GM15510 (cell line): ENCODE results near the gene MEX3D.

ENCODE experiments used
- POLR2A ChIP-seq: IDR thresholded peaks from 3 replicates; pipeline ENCODE4 v1.6.1; 2011; ENCODE audit warnings: borderline replicate concordance; ENCODE audit not compliant: insufficient read length; ENCODE audit errors: extremely low read depth

The MEX3D gene

DNA sequence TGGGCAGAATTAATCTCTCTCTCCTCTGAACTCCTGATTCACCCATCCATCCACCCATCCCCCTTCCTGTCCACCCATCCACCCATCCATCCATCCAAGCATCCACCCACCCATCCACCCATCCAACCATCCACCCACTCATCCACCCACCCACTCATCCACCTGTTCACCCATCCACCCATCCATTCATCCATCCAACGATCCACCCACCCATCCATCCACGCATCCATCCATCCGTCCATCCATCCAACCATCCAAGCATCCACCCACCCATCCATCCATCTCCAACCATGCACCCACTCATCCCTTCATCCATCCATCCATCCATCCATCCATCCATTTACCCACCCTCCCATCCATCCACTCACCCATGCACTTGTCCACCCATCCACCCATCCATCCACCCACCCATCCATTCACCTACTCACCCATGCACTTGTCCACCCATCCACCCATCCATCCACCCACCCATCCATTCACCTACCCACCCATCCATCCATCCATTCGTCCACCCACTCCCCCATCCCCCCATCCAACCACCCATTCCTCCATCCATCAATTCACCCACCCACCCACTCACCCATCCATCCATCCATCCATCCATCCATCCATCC lies 18.7 kb downstream of the MEX3D start:
- no peak for TF ChIP-seq POLR2A

DNA sequence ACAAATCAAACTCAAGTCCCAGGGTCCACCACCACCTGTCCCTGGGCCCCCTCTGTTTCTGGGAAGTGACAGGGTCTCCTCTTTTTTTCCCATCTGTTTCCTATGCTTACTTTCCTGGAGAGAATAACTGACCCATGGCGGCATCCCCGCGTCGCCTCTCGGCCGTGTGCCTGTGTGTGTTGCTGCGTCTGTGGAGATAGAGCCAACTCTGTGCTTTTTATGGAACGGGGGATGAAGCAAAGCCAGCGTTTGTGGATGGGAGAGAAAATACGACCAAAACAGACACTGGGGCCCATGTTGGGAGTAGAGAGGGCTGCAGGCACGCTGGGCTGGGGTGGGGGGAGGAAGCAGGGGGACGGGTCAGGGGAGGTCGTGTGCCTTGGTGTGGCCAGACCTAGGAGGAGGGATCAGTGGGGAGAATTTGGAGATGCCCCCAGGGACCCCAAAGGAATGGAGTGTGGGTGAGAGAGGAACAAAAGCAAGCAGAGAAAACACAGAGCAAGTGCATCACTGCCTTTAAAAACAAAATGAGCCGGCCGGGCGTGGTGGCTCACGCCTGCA lies 27.7 kb downstream of the MEX3D start:
- no peak for TF ChIP-seq POLR2A

- no peak for TF ChIP-seq POLR2A
Observed at GRCh38 chr19:1538978-1539377, 29.1 kb downstream of the MEX3D start.

DNA sequence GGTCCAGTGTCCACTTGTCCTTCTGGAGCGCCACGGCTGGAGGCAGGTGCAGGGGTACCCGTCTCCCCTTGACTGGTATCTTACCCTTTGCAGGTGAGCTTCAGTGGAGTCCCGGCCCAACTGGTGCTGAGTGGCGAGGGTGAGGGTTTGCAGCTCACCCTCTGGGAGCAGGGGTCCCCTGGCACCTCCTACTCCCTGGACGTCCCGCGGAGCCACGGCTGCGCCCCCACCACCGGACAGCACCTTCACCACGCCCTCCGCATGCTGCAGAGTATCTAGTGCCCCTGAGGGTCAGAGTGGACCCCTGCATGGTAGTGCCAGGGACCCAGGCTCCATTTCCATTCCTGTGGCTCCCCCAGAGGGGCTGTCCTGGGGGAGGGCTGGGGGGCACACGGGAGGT lies 33.2 kb downstream of the MEX3D start:
- TF ChIP-seq POLR2A: no peak

GRCh38 chr19:1533510-1534150 lies 34.5 kb downstream of the MEX3D start:
- no peak for TF ChIP-seq POLR2A

DNA sequence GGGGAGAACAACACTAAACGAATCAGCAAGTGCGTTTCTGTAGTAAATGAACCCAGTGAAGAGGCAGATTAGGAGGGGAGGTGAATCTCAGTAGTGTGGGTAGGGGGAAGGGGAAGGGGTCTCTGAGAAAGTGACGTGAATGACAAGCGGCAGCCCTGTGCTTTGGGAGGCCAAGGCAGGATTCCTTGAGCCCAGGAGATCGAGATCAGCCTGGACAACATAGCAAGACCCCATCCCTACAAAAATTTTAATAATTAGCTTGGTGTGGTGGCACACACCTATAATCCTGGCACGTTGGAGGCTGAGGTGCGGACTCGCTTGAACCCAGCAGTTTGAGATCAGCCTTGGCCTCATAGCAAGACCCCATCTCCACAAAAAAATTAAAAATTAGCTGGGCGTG lies 36.1 kb downstream of the MEX3D start:
- TF ChIP-seq POLR2A: no peak

DNA sequence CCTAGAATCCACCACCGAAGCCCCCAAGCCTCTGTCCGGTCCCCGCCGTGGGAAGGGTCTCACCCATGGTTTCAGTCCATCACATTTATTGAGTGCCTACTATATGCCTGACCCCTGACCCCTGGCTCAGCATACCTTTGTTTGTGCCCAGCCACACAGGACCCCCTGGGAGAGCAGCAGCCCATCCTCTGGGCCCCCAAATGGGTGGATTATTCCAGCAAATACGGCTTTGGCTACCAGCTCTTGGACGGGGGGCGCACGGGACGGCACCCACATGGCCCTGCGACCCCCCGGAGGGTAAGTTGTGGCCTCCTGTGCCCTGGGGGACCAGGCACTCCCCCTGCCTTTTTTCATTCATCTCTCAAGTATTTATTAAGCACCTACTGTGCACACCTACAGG lies 36.5 kb downstream of the MEX3D start:
- TF ChIP-seq POLR2A: no peak

DNA sequence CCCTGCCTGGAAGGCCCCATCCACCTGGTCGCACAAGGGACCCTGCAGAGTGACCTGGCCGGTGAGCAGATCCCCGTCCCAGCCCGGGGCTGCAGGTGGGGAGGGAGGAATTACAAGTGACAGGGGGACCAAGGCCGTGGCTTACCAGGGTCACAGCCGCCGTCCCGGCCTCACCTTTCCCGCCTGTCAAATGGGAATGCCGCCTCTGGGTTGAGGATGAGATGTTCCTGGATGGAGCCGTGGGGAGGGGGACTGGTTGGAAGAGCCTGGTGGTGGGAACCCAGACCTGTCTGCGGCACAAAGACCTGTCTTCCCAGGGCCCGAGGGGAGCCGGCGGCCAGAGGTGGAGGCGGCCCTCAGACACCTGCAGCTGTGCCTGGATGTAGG lies 38.7 kb downstream of the MEX3D start:
- no peak for TF ChIP-seq POLR2A

- TF ChIP-seq POLR2A: no peak
Observed at GRCh38 chr19:1528596-1529429, 39.3 kb downstream of the MEX3D start.

DNA sequence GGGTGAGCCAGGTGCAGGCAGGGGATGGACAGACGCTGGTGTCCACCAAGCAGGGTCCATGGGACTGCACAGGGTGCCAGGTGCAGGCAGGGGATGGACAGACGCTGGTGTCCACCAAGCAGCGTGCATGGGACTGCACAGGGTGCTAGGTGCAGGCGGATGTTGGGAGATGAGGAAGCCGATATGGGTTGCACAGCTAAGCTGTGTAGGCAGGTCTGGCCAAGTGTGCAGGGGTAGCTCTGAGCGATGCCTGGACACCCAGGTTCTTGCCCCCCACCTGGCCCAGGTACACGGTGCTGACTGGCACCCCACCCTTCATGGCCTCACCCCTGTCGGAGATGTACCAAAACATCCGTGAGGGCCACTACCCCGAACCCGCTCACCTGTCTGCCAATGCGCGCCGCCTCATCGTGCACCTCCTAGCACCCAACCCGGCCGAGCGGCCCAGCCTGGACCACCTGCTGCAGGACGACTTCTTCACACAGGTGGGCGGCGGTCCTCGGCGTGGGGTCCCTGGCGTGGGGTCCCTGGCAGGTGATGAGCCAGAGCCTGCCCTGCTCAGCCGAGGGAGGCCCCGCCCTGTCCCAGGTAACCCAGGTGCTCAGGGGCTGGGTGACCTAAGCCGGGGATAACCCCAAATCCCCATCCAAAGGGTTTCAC lies 40.3 kb downstream of the MEX3D start:
- no peak for TF ChIP-seq POLR2A

GRCh38 chr19:1526979-1527649 lies 41.0 kb downstream of the MEX3D start:
- TF ChIP-seq POLR2A: no peak

GRCh38 chr19:1526066-1526778 lies 41.9 kb downstream of the MEX3D start:
- TF ChIP-seq POLR2A: no peak

- TF ChIP-seq POLR2A: no peak
Observed at GRCh38 chr19:1525343-1525742, 42.8 kb downstream of the MEX3D start.

GRCh38 chr19:1524972-1525325 lies 43.2 kb downstream of the MEX3D start:
- TF ChIP-seq POLR2A: no peak
